ENCODE results near the gene MAP2K3. TPM values are rescaled to one million over a fixed set of nuclear protein-coding genes. Genes with fewer than 3 reads are reported as not detected.
A peak's percentile ranks its signal among the peaks of the same experiment; 100 is the strongest.

MAP2K3 gene
- polyA plus RNA-seq, 2 of the 4 experiments (the other 2 are of a cell fraction) = 13.9 to 37.1 TPM

GRCh38 chr17:21286909-21287702 is 2.6 kb downstream of the MAP2K3 start (continued):
- no peak for TF ChIP-seq ATOH8 (CRISPR knock-in tag; IDR thresholded peaks at IDR 0.05; ENCODE audit: low read depth)

- peak overlapping the region; percentile 78 for H3K4me3 ChIP-seq
- FAIRE-seq = peak; percentile 95
- peak; percentile 57 to 75 for ATAC-seq
- TF ChIP-seq HOXB5 (CRISPR knock-in tag; IDR thresholded peaks at IDR 0.05) (peak; percentile 17), E2F6 (IDR thresholded peaks at IDR 0.05; ENCODE audit: borderline replicate concordance, low read depth) (0 out of 2 replicates have a peak, but pooled peaks have one; percentile 20), CEBPB (IDR thresholded peaks at IDR 0.05) (peak in 1 of 2 experiments; percentile 74; a peak in 2 of 4 replicates), SMC3 (IDR thresholded peaks at IDR 0.05) (peak; percentile 27; the same call in 2 of the 3 replicates), TP53 (CRISPR knock-in tag; IDR thresholded peaks at IDR 0.05) (peak; percentile 91), HDAC2 (IDR thresholded peaks at IDR 0.05) (no peak), BCL3 (IDR thresholded peaks at IDR 0.05) (peak; percentile 99; the same call in 2 of the 3 replicates), JUNB (IDR thresholded peaks at IDR 0.05) (peak; percentile 99), CBX8 (IDR thresholded peaks at IDR 0.05) (no peak), HES2 (IDR thresholded peaks at IDR 0.05) (no peak), HOXB13 (CRISPR knock-in tag; IDR thresholded peaks at IDR 0.05; ENCODE audit: low read depth) (peak; percentile 69; the same call in 1 of the 2 replicates), FOSL2 (IDR thresholded peaks at IDR 0.05) (peak; percentile 100), FOSL2 (CRISPR knock-in tag; IDR thresholded peaks at IDR 0.05) (peak; percentile 100), BHLHE40 (IDR thresholded peaks at IDR 0.05; ENCODE audit: low read depth, low read length) (peak; percentile 64; the same call in 1 of the 2 replicates), MAZ (IDR thresholded peaks at IDR 0.05; ENCODE audit: borderline replicate concordance, low read depth, low read length) (no peak), EHF (CRISPR knock-in tag; IDR thresholded peaks at IDR 0.05) (0 out of 2 replicates have a peak, but pooled peaks have one; percentile 58), MAX (IDR thresholded peaks at IDR 0.05) (peak; percentile 89), POLR2AphosphoS2 (conservative IDR thresholded peaks at IDR 0.05; ENCODE audit: low read length) (no peak; the same call in 1 of the 2 replicates), JUN (IDR thresholded peaks at IDR 0.05) (peak; percentile 98), FOXS1 (CRISPR knock-in tag; IDR thresholded peaks at IDR 0.05) (peak; percentile 49; the same call in 1 of the 2 replicates), PBX3 (IDR thresholded peaks at IDR 0.05) (peak; percentile 84), ZFP36 (IDR thresholded peaks at IDR 0.05; ENCODE audit: borderline replicate concordance, partially characterized antibody) (no peak), NR3C1 (IDR thresholded peaks at IDR 0.05) (no peak), NFE2L2 (conservative IDR thresholded peaks at IDR 0.05; ENCODE audit: low read length) (peak; percentile 37; the same call in 1 of the 2 replicates), ATOH8 (CRISPR knock-in tag; IDR thresholded peaks at IDR 0.05; ENCODE audit: low read depth) (peak; percentile 81), MAFK (IDR thresholded peaks at IDR 0.05; ENCODE audit: partially characterized antibody) (peak; percentile 88), GATA3 (IDR thresholded peaks at IDR 0.05; ENCODE audit: borderline replicate concordance) (peak; percentile 93), HMGXB4 (CRISPR knock-in tag; IDR thresholded peaks at IDR 0.05; ENCODE audit: borderline replicate concordance) (no peak), RAD21 (conservative IDR thresholded peaks at IDR 0.05 in 1 of 2, IDR thresholded peaks at IDR 0.05 in 1 of 2) (0 out of 5 replicates have a peak, but pooled peaks of 1 of the 2 experiments have one; percentile 30), EP300 (IDR thresholded peaks at IDR 0.05) (peak; percentile 64 to 86; a peak in 3 of 5 replicates)
- POLR2A ChIA-PET = interaction anchor here (1.1 kb wide), 1 partner anchor 74 kb away, joined by 3 read pairs; the partner anchor contains the start of gene TMEM11
- H3K9me3 ChIP-seq = no peaks in the 10 kb centered on the region
- 0% methylated on average over 5 of the region's 18 CpGs for WGBS (ENCODE audit: missing lambda C conversion rate)
- CTCF ChIA-PET = interaction anchor here (0.8 to 3.2 kb wide), 20 partner anchors 8 to 224 kb away, joined by 3 to 20 read pairs (median 4); partner anchors contain the start of gene KCNJ12
- peak overlapping the region; percentile 92 for H3K4me2 ChIP-seq
- DNase-seq (ENCODE audit: low read depth in 1 of 2, low spot score in 1 of 2) = peak; percentile 91 to 98
- peak overlapping the region; percentile 78 to 89 for H3K27ac ChIP-seq
- peaks cover 40% of the 10 kb centered on the region for H3K4me1 ChIP-seq
Measured at GRCh38 chr17:21287703-21288449, 3.4 kb downstream of the MAP2K3 start.
